Effector memory CD8-positive, alpha-beta T cell (primary cell): ENCODE results near the gene MTAP.

ENCODE experiments used
- ATAC-seq: fragments of 150-1000 bp; cut with Tn5 transposase; replicated peaks from 2 replicates; pipeline ENCODE4 v1.10.0; 2021; ENCODE audit warnings: mild to moderate bottlenecking, moderate library complexity
- DNase-seq, 3 experiments: peaks; one replicate each; pipeline ENCODE4 v3.0.0; 2021
- H3K27ac Mint-ChIP-seq, 2 donors: one replicate each; pipeline ENCODE4 v1.8.0; 2022; ENCODE audit warnings: mild to moderate bottlenecking in 2 of 2, mixed read lengths in 2 of 2, moderate library complexity in 2 of 2
- H3K27me3 Mint-ChIP-seq, 2 donors: one replicate each; pipeline ENCODE4 v1.8.0; 2022; ENCODE audit warnings: mixed read lengths in 2 of 2
- H3K36me3 Mint-ChIP-seq: one replicate; pipeline ENCODE4 v1.8.0; 2022; ENCODE audit warnings: mild to moderate bottlenecking, moderate library complexity, mixed read lengths; ENCODE audit not compliant: insufficient read depth
- H3K4me1 Mint-ChIP-seq, 2 donors: one replicate each; pipeline ENCODE4 v1.8.0; 2022; ENCODE audit warnings: low read depth in 2 of 2, mixed read lengths in 2 of 2
- H3K4me3 Mint-ChIP-seq, 2 donors: one replicate each; pipeline ENCODE4 v1.8.0; 2022; ENCODE audit warnings: mild to moderate bottlenecking in 2 of 2, mixed read lengths in 2 of 2, moderate library complexity in 2 of 2
- H3K9me3 Mint-ChIP-seq, 2 donors: one replicate each; pipeline ENCODE4 v1.8.0; 2022; ENCODE audit warnings: mixed read lengths in 2 of 2

Gene MTAP

GRCh38 chr9:21788752-21789151, 13.7 kb upstream of the MTAP start:
- Mint-ChIP-seq H3K36me3 (no peaks in the 10 kb centered on the region), H3K4me1 (no peaks in the 10 kb centered on the region), H3K27me3 (peaks cover 17 to 33% of the 10 kb centered on the region in 2 donors), H3K9me3 (no peaks in the 10 kb centered on the region), H3K27ac (no peak overlapping the region), H3K4me3 (no peak overlapping the region)
- DNase-seq (no peak), ATAC-seq (no peak)

GRCh38 chr9:21789541-21790037, 12.8 kb upstream of the MTAP start:
- peaks cover 17 to 33% of the 10 kb centered on the region in 2 donors for H3K27me3 Mint-ChIP-seq
- H3K9me3 Mint-ChIP-seq = no peaks in the 10 kb centered on the region
- H3K4me3 Mint-ChIP-seq = peak overlapping the region; percentile 24 to 44
- ATAC-seq (peak; percentile 98), DNase-seq (peak; percentile 42 to 48 (median 47))
- no peaks in the 10 kb centered on the region for H3K4me1 Mint-ChIP-seq
- no peaks in the 10 kb centered on the region for H3K36me3 Mint-ChIP-seq
- no peak overlapping the region for H3K27ac Mint-ChIP-seq

- DNase-seq = no peak
- Mint-ChIP-seq H3K36me3 (no peaks in the 10 kb centered on the region), H3K27me3 (peaks cover 37% of the 10 kb centered on the region in 2 donors), H3K27ac (no peak overlapping the region), H3K4me3 (no peak overlapping the region), H3K9me3 (no peaks in the 10 kb centered on the region), H3K4me1 (peaks cover 0 to 4% of the 10 kb centered on the region in 2 donors)
- ATAC-seq = no peak
These were observed 7.0 kb upstream of the MTAP start for GRCh38 chr9:21795483-21795882.

- Mint-ChIP-seq H3K9me3 (no peaks in the 10 kb centered on the region), H3K36me3 (no peaks in the 10 kb centered on the region), H3K4me3 (no peak overlapping the region), H3K4me1 (peaks cover 5 to 8% of the 10 kb centered on the region in 2 donors), H3K27me3 (peaks cover 33 to 37% of the 10 kb centered on the region in 2 donors), H3K27ac (no peak overlapping the region)
- no peak for ATAC-seq
- no peak for DNase-seq
These were observed 5.7 kb upstream of the MTAP start for GRCh38 chr9:21796768-21797167.

GRCh38 chr9:21800931-21801682, 1.3 kb upstream of the MTAP start:
- Mint-ChIP-seq H3K4me3 (peak overlapping the region; percentile 99 to 100), H3K27me3 (peaks cover 26 to 29% of the 10 kb centered on the region in 2 donors), H3K36me3 (peaks cover 18% of the 10 kb centered on the region), H3K27ac (peak overlapping the region in 1 of 2 donors; percentile 98), H3K9me3 (no peaks in the 10 kb centered on the region), H3K4me1 (peaks cover 22 to 40% of the 10 kb centered on the region in 2 donors)
- no peak for DNase-seq
- ATAC-seq = no peak

GRCh38 chr9:21801683-21802417, 586 bp upstream of the MTAP start:
- H3K27me3 Mint-ChIP-seq = peaks cover 18 to 22% of the 10 kb centered on the region in 2 donors
- H3K27ac Mint-ChIP-seq = peak overlapping the region; percentile 98
- H3K4me1 Mint-ChIP-seq = peaks cover 27 to 46% of the 10 kb centered on the region in 2 donors
- ATAC-seq (peak; percentile 27), DNase-seq (no peak)
- no peaks in the 10 kb centered on the region for H3K9me3 Mint-ChIP-seq
- H3K4me3 Mint-ChIP-seq = peak overlapping the region; percentile 99 to 100
- peaks cover 19% of the 10 kb centered on the region for H3K36me3 Mint-ChIP-seq

- no peaks in the 10 kb centered on the region for H3K9me3 Mint-ChIP-seq
- peak overlapping the region; percentile 99 to 100 for H3K4me3 Mint-ChIP-seq
- peaks cover 27 to 43% of the 10 kb centered on the region in 2 donors for H3K4me1 Mint-ChIP-seq
- no peak for DNase-seq
- H3K36me3 Mint-ChIP-seq = peaks cover 19% of the 10 kb centered on the region
- peaks cover 7 to 11% of the 10 kb centered on the region in 2 donors for H3K27me3 Mint-ChIP-seq
- peak overlapping the region; percentile 98 for H3K27ac Mint-ChIP-seq
- ATAC-seq = no peak
These were observed 1.2 kb downstream of the MTAP start for GRCh38 chr9:21803649-21804048.

- peak overlapping the region; percentile 99 to 100 for H3K4me3 Mint-ChIP-seq
- no peaks in the 10 kb centered on the region for H3K9me3 Mint-ChIP-seq
- ATAC-seq (no peak), DNase-seq (no peak)
- peaks cover 27 to 43% of the 10 kb centered on the region in 2 donors for H3K4me1 Mint-ChIP-seq
- peaks cover 7 to 11% of the 10 kb centered on the region in 2 donors for H3K27me3 Mint-ChIP-seq
- no peak overlapping the region for H3K27ac Mint-ChIP-seq
- H3K36me3 Mint-ChIP-seq = peaks cover 19% of the 10 kb centered on the region
These were observed 1.9 kb downstream of the MTAP start for GRCh38 chr9:21804331-21804730.

- Mint-ChIP-seq H3K27me3 (peaks cover 7 to 8% of the 10 kb centered on the region in 2 donors), H3K9me3 (no peaks in the 10 kb centered on the region), H3K4me3 (no peak overlapping the region), H3K4me1 (peaks cover 27 to 43% of the 10 kb centered on the region in 2 donors), H3K27ac (peak overlapping the region; percentile 67 to 76), H3K36me3 (peaks cover 19% of the 10 kb centered on the region)
- no peak for DNase-seq
- ATAC-seq = no peak
These were observed 2.4 kb downstream of the MTAP start for GRCh38 chr9:21804791-21805190.

- Mint-ChIP-seq H3K27ac (peak overlapping the region; percentile 67 to 76), H3K9me3 (no peaks in the 10 kb centered on the region), H3K36me3 (peaks cover 19% of the 10 kb centered on the region), H3K4me1 (peaks cover 24 to 39% of the 10 kb centered on the region in 2 donors), H3K4me3 (no peak overlapping the region), H3K27me3 (no peaks in the 10 kb centered on the region)
- ATAC-seq (no peak), DNase-seq (no peak)
These were observed 4.2 kb downstream of the MTAP start for GRCh38 chr9:21806644-21807043.

- peaks cover 18 to 24% of the 10 kb centered on the region in 2 donors for H3K4me1 Mint-ChIP-seq
These were observed 8.0 kb downstream of the MTAP start for GRCh38 chr9:21810388-21810787.

GRCh38 chr9:21810881-21811280, 8.4 kb downstream of the MTAP start:
- Mint-ChIP-seq H3K4me3 (no peak overlapping the region), H3K27me3 (no peaks in the 10 kb centered on the region), H3K36me3 (peaks cover 14% of the 10 kb centered on the region), H3K27ac (no peak overlapping the region), H3K4me1 (peaks cover 13 to 20% of the 10 kb centered on the region in 2 donors), H3K9me3 (no peaks in the 10 kb centered on the region)
- ATAC-seq (no peak), DNase-seq (no peak)

More at GRCh38 chr9:21810388-21810787, 8.0 kb downstream of the MTAP start:
- peak overlapping the region in 1 of 2 donors; percentile 49 for H3K27ac Mint-ChIP-seq
- H3K27me3 Mint-ChIP-seq = no peaks in the 10 kb centered on the region
- H3K4me3 Mint-ChIP-seq = no peak overlapping the region
- DNase-seq (no peak), ATAC-seq (no peak)
- peaks cover 10% of the 10 kb centered on the region for H3K36me3 Mint-ChIP-seq
- H3K9me3 Mint-ChIP-seq = no peaks in the 10 kb centered on the region

GRCh38 chr9:21811914-21812313, 9.5 kb downstream of the MTAP start:
- H3K36me3 Mint-ChIP-seq = peaks cover 20% of the 10 kb centered on the region
- no peak overlapping the region for H3K27ac Mint-ChIP-seq
- DNase-seq = no peak
- no peak for ATAC-seq
- H3K9me3 Mint-ChIP-seq = no peaks in the 10 kb centered on the region
- no peak overlapping the region for H3K4me3 Mint-ChIP-seq
- no peaks in the 10 kb centered on the region for H3K27me3 Mint-ChIP-seq
- peaks cover 5 to 13% of the 10 kb centered on the region in 2 donors for H3K4me1 Mint-ChIP-seq
